NCI-H748 treated with DMSO at 0.1 percent for 48 hours (cell line): Measurements from ENCODE around the gene ANO1.
"Not testable (repeated sequence)": the region's sequence is repeated elsewhere in the genome, so short reads cannot be mapped to it uniquely, and the experiment has no call there.

Experiments
- DNase-seq: peaks from one replicate; lab custom pipeline; 2025; lab: John Stamatoyannopoulos, UW

ANO1 gene

GRCh38 chr11:70212227-70212811 is 134.2 kb downstream of the ANO1 start:
- no peak for DNase-seq

DNA sequence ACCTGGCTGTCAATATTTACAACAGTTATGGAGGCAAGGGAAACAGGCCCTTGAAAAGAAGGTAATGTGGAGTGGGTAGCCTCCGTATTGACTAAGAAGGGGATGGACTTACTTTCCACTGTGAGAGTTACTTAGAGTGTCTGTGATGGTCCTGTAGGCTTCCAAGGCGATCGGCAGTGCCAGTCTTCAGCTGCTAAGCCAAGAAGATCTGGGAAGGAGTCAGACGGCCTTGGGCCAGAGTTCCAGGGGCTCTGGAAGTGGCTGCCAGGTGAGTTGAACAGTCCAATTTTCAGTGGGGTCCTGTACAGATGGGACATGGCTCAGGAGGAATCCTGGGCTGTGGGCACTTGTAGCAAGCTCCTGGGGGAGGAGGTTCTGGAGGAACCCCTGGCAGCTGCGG is 139.3 kb downstream of the ANO1 start:
- DNase-seq: not testable (repeated sequence)

DNA sequence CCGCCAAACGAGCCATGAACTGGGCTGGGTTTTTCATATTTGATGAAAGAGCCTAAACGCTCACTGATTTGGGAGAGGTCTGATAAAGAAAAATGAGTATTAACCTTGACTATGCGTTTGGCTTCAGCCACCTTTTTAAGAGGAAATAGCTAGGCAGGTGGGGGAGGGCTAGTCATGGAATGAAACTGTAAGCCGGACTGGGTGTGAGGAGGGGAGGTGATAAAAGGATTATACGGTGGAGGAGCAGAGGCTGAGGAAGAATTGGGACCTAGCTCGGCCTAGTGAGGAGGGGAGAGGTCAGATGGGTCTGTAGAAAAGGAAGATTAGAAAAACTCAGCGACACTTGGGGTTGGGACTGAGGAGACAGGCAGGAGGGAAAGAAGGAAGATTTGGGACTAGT is 140.0 kb downstream of the ANO1 start:
- not testable (repeated sequence) for DNase-seq

- no peak for DNase-seq
Measured at GRCh38 chr11:70220136-70220535, 142.0 kb downstream of the ANO1 start.

DNA sequence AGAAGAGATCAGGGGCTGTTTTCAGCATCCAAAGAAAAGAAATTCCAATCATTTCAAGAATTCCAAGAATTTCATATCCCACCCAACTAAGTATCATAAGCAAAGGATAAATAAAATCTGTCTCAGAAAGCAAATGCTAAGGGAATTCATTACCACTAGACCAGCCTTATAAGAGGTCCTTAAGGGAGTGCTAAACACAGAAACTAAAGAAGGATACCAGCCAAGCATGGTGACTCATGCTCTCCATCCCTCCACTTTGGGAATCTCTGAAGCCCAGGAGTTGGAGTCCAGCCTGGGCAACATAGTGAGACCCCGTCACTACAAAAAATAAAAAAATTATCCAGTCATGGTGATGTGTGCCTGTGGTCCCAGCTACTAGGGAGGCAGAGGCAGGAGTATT is 142.8 kb downstream of the ANO1 start:
- no peak for DNase-seq

GRCh38 chr11:70225681-70226177 is 147.6 kb downstream of the ANO1 start:
- no peak for DNase-seq

- no peak for DNase-seq
Measured at GRCh38 chr11:70226183-70226582, 148.1 kb downstream of the ANO1 start.

DNA sequence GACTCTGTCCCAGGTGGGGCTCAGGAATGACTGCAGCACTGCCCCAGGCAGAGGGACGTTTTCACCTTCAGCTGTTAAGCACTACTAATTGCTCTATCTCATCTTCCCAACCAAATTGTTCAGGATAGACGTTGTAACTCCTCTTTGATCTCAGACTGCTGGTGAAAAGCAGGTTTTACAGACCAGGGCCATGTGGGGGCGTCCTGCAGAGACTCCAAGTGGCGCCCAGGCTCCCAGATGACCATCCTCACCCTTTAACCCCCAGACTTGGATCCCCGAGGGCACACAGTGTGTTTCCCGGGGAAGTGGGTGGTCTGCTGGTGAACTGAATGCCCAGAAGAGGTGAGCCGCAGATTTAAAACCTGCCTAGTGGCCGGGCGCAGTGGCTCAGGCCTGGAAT is 148.8 kb downstream of the ANO1 start:
- no peak for DNase-seq

DNA sequence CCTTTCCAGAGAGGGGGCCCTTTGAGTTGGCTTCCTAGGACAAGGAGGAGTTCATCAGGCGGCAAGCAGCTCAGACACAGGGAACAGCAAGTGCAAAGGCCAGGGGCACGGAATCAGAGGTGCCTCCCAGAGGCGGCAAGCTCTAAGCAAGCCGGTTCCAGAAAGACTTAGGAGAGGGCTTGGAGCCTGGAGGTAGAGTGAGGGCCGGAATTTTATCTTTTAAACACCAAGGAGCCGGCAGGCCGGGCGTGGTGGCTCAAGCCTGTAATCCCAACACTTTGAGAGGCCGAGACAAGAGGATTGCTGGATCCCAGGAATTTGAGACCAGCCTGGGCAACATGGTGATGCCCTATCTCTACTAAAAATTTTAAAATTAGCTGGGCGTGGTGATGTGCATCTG is 151.6 kb downstream of the ANO1 start:
- no peak for DNase-seq

DNA sequence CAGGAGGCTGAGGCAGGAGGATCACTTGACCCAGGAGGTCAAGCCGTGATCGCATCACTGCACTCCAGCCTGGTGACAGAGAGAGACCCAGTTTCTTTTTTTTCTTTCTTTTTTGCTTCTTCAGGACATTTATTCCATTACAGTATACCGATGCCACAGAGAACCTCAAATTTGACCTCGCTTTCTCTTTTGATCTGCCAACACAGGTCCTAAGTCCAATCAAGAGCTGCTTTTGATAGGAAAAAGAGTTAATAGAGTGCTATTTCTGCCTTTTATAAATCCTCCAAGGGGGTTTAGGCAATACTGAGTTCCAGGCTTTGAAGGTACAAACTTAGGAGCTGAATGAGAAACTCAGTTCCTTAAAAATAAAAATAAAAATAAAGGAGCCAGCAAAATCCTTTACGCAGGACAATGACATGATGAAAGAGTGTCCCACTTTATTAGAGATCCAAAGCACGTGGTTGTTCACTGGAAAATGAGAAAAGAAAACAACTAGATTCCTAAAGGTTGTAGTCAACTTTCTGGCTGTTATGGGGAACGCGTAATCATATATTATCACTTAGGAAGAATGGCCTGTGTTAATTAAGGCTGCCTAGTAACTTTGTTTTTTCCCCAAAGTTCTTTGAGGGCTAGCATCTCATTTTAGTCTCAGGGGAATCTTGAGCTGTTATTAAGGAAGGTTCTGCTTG is 152.2 kb downstream of the ANO1 start:
- no peak for DNase-seq

- no peak for DNase-seq
Measured at GRCh38 chr11:70230840-70231710, 153.0 kb downstream of the ANO1 start.

DNA sequence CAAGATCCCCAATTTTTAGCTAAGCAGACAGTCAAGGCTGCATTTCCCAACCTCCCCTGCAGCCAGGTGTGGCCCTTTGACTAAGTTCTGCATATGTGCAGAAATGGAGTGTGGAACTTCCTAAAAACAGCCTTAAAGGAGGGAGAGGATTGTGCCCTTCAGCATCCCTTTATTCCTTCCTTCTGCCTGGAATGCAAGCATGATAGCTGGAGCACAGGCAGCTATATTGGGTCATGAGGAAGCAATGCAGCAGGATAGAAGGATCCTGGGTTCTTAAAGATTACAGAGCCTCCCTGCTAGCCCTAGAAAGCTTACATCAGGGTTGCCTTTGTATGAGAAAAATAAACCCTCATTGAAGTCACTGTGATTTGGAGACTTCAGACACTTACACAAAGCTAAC is 154.9 kb downstream of the ANO1 start:
- DNase-seq: no peak

- DNase-seq: no peak
Measured at GRCh38 chr11:70233511-70233934, 155.4 kb downstream of the ANO1 start.

- no peak for DNase-seq
Measured at GRCh38 chr11:70233962-70234361, 155.8 kb downstream of the ANO1 start.
